A673 (cell line): ENCODE measurements around the gene VPS37B. TPM values are rescaled to one million over a fixed set of nuclear protein-coding genes. Genes with fewer than 3 reads are reported as not detected.

ENCODE experiments used
- BruUV-seq: library from RNA; stranded (reverse); fragments of 400-500 nt; replicated peaks from 2 replicates; lab custom pipeline; 2021; lab: Mats Ljungman, UMichigan
- CTCF ChIA-PET: fragments of 300-600 bp; sonication (Branson Sonifier 250); formaldehyde crosslinking; loops from one replicate; lab custom pipeline; 2022; ENCODE audit warnings: antibody characterized with exemption; lab: Charles Lee
- POLR2A ChIA-PET: fragments of 300-600 bp; sonication (Branson Sonifier 250); formaldehyde crosslinking; loops from one replicate; lab custom pipeline; 2022; ENCODE audit warnings: antibody characterized with exemption; ENCODE audit not compliant: low non-redundant PET; lab: Charles Lee
- DNase-seq: peaks from one replicate; pipeline ENCODE4 v3.0.0-alpha.2; 2015; ENCODE audit warnings: low spot score
- H3K27ac ChIP-seq: fragments of 200-600 bp; sonication (generic); 2 replicates; pipeline ENCODE4 v1.5.1; 2016; ENCODE audit warnings: mixed run types, low read depth, mild to moderate bottlenecking, mixed read lengths, antibody characterized with exemption, low read length; ENCODE audit not compliant: poor library complexity, severe bottlenecking
- H3K27me3 ChIP-seq: fragments of 200-600 bp; sonication (generic); replicated peaks from 2 replicates; pipeline ENCODE4 v1.6.1; 2017; ENCODE audit warnings: mixed run types, low read depth, mild to moderate bottlenecking, mixed read lengths, antibody characterized with exemption, low read length; ENCODE audit not compliant: insufficient read depth, poor library complexity
- H3K36me3 ChIP-seq: fragments of 200-600 bp; sonication (generic); 2 replicates; pipeline ENCODE4 v1.6.1; 2016; ENCODE audit warnings: mixed run types, mild to moderate bottlenecking, mixed read lengths, antibody characterized with exemption, low read length; ENCODE audit not compliant: insufficient read depth, poor library complexity, severe bottlenecking
- H3K4me1 ChIP-seq: fragments of 200-600 bp; sonication (generic); 2 replicates; pipeline ENCODE4 v1.6.1; 2017; ENCODE audit warnings: mixed run types, mild to moderate bottlenecking, mixed read lengths, antibody characterized with exemption, low read length; ENCODE audit not compliant: insufficient read depth, poor library complexity, severe bottlenecking
- H3K4me3 ChIP-seq: fragments of 200-600 bp; sonication (generic); 2 replicates; pipeline ENCODE4 v1.5.1; 2016; ENCODE audit warnings: low read depth, mixed run types, mild to moderate bottlenecking, mixed read lengths, low read length; ENCODE audit not compliant: poor library complexity, severe bottlenecking
- H3K9me3 ChIP-seq: fragments of 200-600 bp; sonication (generic); 2 replicates; pipeline ENCODE4 v1.6.1; 2016; ENCODE audit warnings: mixed run types, low read depth, mild to moderate bottlenecking, mixed read lengths, antibody characterized with exemption, low read length; ENCODE audit not compliant: poor library complexity, severe bottlenecking
- EZH2 ChIP-seq: fragments of 200-600 bp; sonication (generic); IDR thresholded peaks from 2 replicates; pipeline ENCODE4 v1.6.1; 2017; ENCODE audit warnings: borderline replicate concordance, low read depth, mild to moderate bottlenecking, mixed read lengths, antibody characterized with exemption, low read length; ENCODE audit not compliant: poor library complexity, severe bottlenecking
- intact Hi-C: fragments of 100-400 bp; cut with micrococcal nuclease; formaldehyde crosslinking; loops from one replicate; pipeline ENCODE4 v1.10.0; 2022; ENCODE audit not compliant: unreplicated experiment
- total RNA-seq: library from RNA; stranded (reverse); gene quantifications from 2 replicates; pipeline ENCODE4 v1.2.3, GENCODE V29; 2021
- TF ChIP-seq, protein P1 (sequence below): fragments of 300-800, 200-600 bp; sonication (generic); conservative IDR thresholded peaks from 2 replicates; pipeline ENCODE4 v1.5.1; 2017; ENCODE audit warnings: low read depth, mild to moderate bottlenecking, antibody characterized with exemption, low read length, moderate library complexity, mixed read lengths

The VPS37B gene
- total RNA-seq, 1 experiment from 2014 or later, result 34.4 TPM

GRCh38 chr12:122854554-122854953, 41.4 kb downstream of the VPS37B start:
- Histone ChIP-seq H3K9me3 (no peaks in the 10 kb centered on the region), H3K4me3 (no peak overlapping the region), H3K4me1 (no peaks in the 10 kb centered on the region), H3K27ac (no peak overlapping the region), H3K36me3 (no peaks in the 10 kb centered on the region), H3K27me3 (no peaks in the 10 kb centered on the region)
- ChIA-PET CTCF (no interaction called here), POLR2A (no interaction called here)
- no TSS peak for BruUV-seq
- intact Hi-C loops, result no loop called here
- no peak for DNase-seq
- no peak for TF ChIP-seq EZH2
- TF ChIP-seq, protein P1, sequence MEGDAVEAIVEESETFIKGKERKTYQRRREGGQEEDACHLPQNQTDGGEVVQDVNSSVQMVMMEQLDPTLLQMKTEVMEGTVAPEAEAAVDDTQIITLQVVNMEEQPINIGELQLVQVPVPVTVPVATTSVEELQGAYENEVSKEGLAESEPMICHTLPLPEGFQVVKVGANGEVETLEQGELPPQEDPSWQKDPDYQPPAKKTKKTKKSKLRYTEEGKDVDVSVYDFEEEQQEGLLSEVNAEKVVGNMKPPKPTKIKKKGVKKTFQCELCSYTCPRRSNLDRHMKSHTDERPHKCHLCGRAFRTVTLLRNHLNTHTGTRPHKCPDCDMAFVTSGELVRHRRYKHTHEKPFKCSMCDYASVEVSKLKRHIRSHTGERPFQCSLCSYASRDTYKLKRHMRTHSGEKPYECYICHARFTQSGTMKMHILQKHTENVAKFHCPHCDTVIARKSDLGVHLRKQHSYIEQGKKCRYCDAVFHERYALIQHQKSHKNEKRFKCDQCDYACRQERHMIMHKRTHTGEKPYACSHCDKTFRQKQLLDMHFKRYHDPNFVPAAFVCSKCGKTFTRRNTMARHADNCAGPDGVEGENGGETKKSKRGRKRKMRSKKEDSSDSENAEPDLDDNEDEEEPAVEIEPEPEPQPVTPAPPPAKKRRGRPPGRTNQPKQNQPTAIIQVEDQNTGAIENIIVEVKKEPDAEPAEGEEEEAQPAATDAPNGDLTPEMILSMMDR, result no peak

GRCh38 chr12:122853582-122854245, 42.2 kb downstream of the VPS37B start:
- TF ChIP-seq, protein P1, result no peak
- TF ChIP-seq EZH2, result no peak
- Histone ChIP-seq H3K27me3 (no peaks in the 10 kb centered on the region), H3K4me1 (no peaks in the 10 kb centered on the region), H3K9me3 (no peaks in the 10 kb centered on the region), H3K36me3 (no peaks in the 10 kb centered on the region), H3K27ac (no peak overlapping the region), H3K4me3 (no peak overlapping the region)
- no TSS peak for BruUV-seq
- intact Hi-C loops, result no loop called here
- no peak for DNase-seq
- ChIA-PET POLR2A (no interaction called here), CTCF (interaction anchor here (0.6 kb wide), 1 partner anchor 18 kb away, joined by 3 read pairs; the partner anchor contains the start of gene HIP1R)

DNA sequence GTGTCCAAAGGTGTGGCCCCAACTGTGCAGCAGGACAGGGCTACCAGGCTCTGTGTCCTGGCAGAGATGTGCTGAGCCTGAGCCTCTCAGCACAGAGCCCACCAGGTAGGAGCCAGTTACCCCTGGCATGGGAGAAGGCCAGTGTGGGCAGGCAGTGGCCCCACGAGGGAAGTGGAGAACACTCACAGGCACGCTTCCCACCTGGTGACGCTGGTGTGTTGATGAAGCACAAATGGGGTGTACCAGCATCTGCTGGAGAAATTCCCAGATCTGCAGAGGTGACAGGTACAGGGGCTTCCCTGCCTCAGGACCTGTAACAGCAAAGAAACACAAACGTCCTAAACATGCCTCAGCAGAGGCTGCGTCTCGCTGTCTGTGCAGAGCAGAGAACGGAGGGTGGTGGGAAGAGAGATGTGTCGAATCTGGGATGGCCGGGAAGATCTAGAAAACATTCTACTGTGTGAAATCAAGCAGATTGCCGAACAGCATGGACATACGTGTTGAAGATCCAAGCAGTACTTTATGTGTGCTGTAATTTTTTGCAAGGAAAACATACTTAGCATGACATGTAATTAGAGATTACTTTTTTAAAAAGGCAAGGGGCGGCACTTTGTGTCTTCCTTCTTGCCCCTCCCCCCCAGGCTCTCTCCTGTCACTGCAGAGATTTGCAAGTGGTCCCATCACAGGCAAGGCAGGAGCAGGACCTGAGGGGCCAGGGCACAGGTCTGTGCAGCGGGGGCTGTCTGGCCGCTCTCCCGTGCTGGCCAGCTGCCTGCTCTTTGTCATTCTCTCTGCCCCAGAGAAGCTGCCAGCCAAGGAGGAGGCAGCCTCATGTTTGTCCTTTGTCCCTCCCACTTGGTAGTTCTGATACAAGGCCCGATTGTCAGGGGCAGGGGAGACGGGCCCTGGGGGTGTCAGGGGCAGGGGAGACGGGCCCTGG, 43.3 kb downstream of the VPS37B start:
- H3K27ac ChIP-seq, result no peak overlapping the region

More for the DNA sequence above, 43.3 kb downstream of the VPS37B start:
- CTCF ChIA-PET, result no interaction called here
- POLR2A ChIA-PET, result no interaction called here
- no peak for DNase-seq
- Histone ChIP-seq H3K27me3 (no peaks in the 10 kb centered on the region), H3K36me3 (no peaks in the 10 kb centered on the region), H3K4me3 (no peak overlapping the region), H3K4me1 (no peaks in the 10 kb centered on the region), H3K9me3 (no peaks in the 10 kb centered on the region)
- no TSS peak for BruUV-seq
- TF ChIP-seq EZH2, result no peak
- TF ChIP-seq, protein P1, result no peak
- intact Hi-C loops, result no loop called here
